Astrocyte (in vitro differentiated cells and primary cell): ENCODE results near the gene CLCN1.

Source experiments
- CTCF ChIP-seq: IDR thresholded peaks from 2 replicates; pipeline ENCODE4 v1.5.1; 2011; ENCODE audit warnings: low read depth, mild to moderate bottlenecking, inconsistent platforms, low read length, moderate library complexity; ENCODE audit not compliant: insufficient read depth
- EZH2 ChIP-seq: IDR thresholded peaks from 2 replicates; pipeline ENCODE4 v1.6.1; 2012; ENCODE audit warnings: mild to moderate bottlenecking, low read length, inconsistent platforms; ENCODE audit not compliant: insufficient read depth

- no peak for TF ChIP-seq CTCF
- no peak for TF ChIP-seq EZH2
Measured at GRCh38 chr7:143351574-143351973, 35.7 kb downstream of the CLCN1 start.
